RWPE2 (cell line): ENCODE measurements around the gene BMP7.

Source experiments
- ATAC-seq: fragments of 200-7000 bp; cut with Tn5 transposase; 3 replicates; pipeline ENCODE4 v1.9.1; 2021; ENCODE audit warnings: low read depth
- DNase-seq: peaks from one replicate; pipeline ENCODE4 v3.0.0-alpha.2; 2020; ENCODE audit warnings: low spot score
- H3K27ac ChIP-seq: fragments of 450-650 bp; 2 replicates; pipeline ENCODE4 v1.5.1; 2017; ENCODE audit warnings: mild to moderate bottlenecking; ENCODE audit not compliant: poor library complexity, severe bottlenecking
- H3K27me3 ChIP-seq: fragments of 250-450 bp; sonication (Bioruptor Pico); 2 replicates; pipeline ENCODE4 v1.5.1; 2021; ENCODE audit warnings: mild to moderate bottlenecking, moderate library complexity; ENCODE audit not compliant: insufficient read depth, poor library complexity, severe bottlenecking
- H3K36me3 ChIP-seq: fragments of 250-450 bp; sonication (Bioruptor Pico); 2 replicates; pipeline ENCODE4 v1.5.1; 2020; ENCODE audit warnings: low read depth, mild to moderate bottlenecking, moderate library complexity
- H3K4me1 ChIP-seq: fragments of 250-450 bp; sonication (Bioruptor Pico); 2 replicates; pipeline ENCODE4 v1.5.1; 2021; ENCODE audit warnings: mild to moderate bottlenecking, moderate library complexity; ENCODE audit not compliant: insufficient read depth, poor library complexity, severe bottlenecking
- H3K4me3 ChIP-seq: fragments of 250-450 bp; sonication (Bioruptor Pico); 2 replicates; pipeline ENCODE4 v1.5.1; 2021; ENCODE audit warnings: mild to moderate bottlenecking, moderate library complexity; ENCODE audit not compliant: severe bottlenecking
- H3K9me3 ChIP-seq: fragments of 250-450 bp; sonication (Bioruptor Pico); 2 replicates; pipeline ENCODE4 v1.5.1; 2021; ENCODE audit warnings: mild to moderate bottlenecking, moderate library complexity; ENCODE audit not compliant: severe bottlenecking
- CTCF ChIP-seq: fragments of 450-650 bp; IDR thresholded peaks from one replicate; pipeline ENCODE4 v1.5.1; 2017; ENCODE audit warnings: mild to moderate bottlenecking, moderate library complexity; ENCODE audit not compliant: poor library complexity, severe bottlenecking

BMP7 gene

GRCh38 chr20:57165427-57166004 is 100.9 kb downstream of the BMP7 start:
- DNase-seq, result peak; percentile 75
- ATAC-seq, result no peak
- no peaks in the 10 kb centered on the region for H3K9me3 ChIP-seq
- no peak overlapping the region for H3K4me3 ChIP-seq
- no peaks in the 10 kb centered on the region for H3K36me3 ChIP-seq
- no peak for TF ChIP-seq CTCF
- no peak overlapping the region for H3K27ac ChIP-seq
- H3K27me3 ChIP-seq, result no peaks in the 10 kb centered on the region
- no peaks in the 10 kb centered on the region for H3K4me1 ChIP-seq

GRCh38 chr20:57164872-57165271 is 101.6 kb downstream of the BMP7 start:
- no peaks in the 10 kb centered on the region for H3K4me1 ChIP-seq
- H3K27ac ChIP-seq, result no peak overlapping the region
- peaks cover 5% of the 10 kb centered on the region for H3K27me3 ChIP-seq
- DNase-seq (peak; percentile 73), ATAC-seq (no peak)
- no peaks in the 10 kb centered on the region for H3K36me3 ChIP-seq
- TF ChIP-seq CTCF, result no peak
- H3K4me3 ChIP-seq, result no peak overlapping the region
- no peaks in the 10 kb centered on the region for H3K9me3 ChIP-seq

GRCh38 chr20:57163041-57163440 is 103.4 kb downstream of the BMP7 start:
- DNase-seq, result no peak
- H3K27me3 ChIP-seq, result peaks cover 11% of the 10 kb centered on the region

GRCh38 chr20:57162362-57162652 is 104.1 kb downstream of the BMP7 start:
- TF ChIP-seq CTCF, result no peak
- H3K36me3 ChIP-seq, result no peaks in the 10 kb centered on the region
- H3K4me1 ChIP-seq, result no peaks in the 10 kb centered on the region
- no peaks in the 10 kb centered on the region for H3K9me3 ChIP-seq
- peaks cover 15% of the 10 kb centered on the region for H3K27me3 ChIP-seq
- H3K27ac ChIP-seq, result no peak overlapping the region
- no peak overlapping the region for H3K4me3 ChIP-seq
- no peak for ATAC-seq
- peak; percentile 74 for DNase-seq

More at GRCh38 chr20:57163041-57163440, 103.4 kb downstream of the BMP7 start:
- no peak for TF ChIP-seq CTCF
- Histone ChIP-seq H3K36me3 (no peaks in the 10 kb centered on the region), H3K9me3 (no peaks in the 10 kb centered on the region), H3K4me3 (no peak overlapping the region), H3K4me1 (no peaks in the 10 kb centered on the region), H3K27ac (no peak overlapping the region)
- ATAC-seq, result no peak

GRCh38 chr20:57161478-57162361 is 104.7 kb downstream of the BMP7 start:
- Histone ChIP-seq H3K4me3 (no peak overlapping the region), H3K4me1 (no peaks in the 10 kb centered on the region), H3K27me3 (peaks cover 15% of the 10 kb centered on the region), H3K36me3 (no peaks in the 10 kb centered on the region), H3K27ac (no peak overlapping the region), H3K9me3 (no peaks in the 10 kb centered on the region)
- peak; percentile 75 for DNase-seq
- TF ChIP-seq CTCF, result no peak
- no peak for ATAC-seq
